Small intestine (tissue), 7 donors: ENCODE measurements around the gene VASN. TPM values are rescaled to one million over a fixed set of nuclear protein-coding genes. Genes with fewer than 3 reads are reported as not detected.
A peak's percentile ranks its signal among the peaks of the same experiment; 100 is the strongest.
"Not testable (repeated sequence)": the region's sequence is repeated elsewhere in the genome, so short reads cannot be mapped to it uniquely, and the experiment has no call there.

Experiments
- DNase-seq, 2 donors: peaks; one replicate each; pipeline versions ENCODE4 v3.0.0 to v3.0.0-alpha.2; 2013
- FAIRE-seq: peaks from 2 replicates; lab custom pipeline; 2012; peaks lifted over from hg19 to GRCh38; lab: Jason Lieb, UNC
- H3K27ac ChIP-seq, 3 donors: one replicate each; pipeline ENCODE4 v1.5.1; 2013; ENCODE audit warnings: low read length in 2 of 3, mild to moderate bottlenecking in 2 of 3, control low read depth in 1 of 3, inconsistent platforms in 1 of 3, low read depth in 1 of 3, moderate library complexity in 1 of 3
- H3K27me3 ChIP-seq, 3 donors: one replicate each; pipeline ENCODE4 v1.6.1; 2013; ENCODE audit warnings: low read length in 3 of 3, inconsistent platforms in 1 of 3; ENCODE audit not compliant: control insufficient read depth in 3 of 3, insufficient read depth in 3 of 3
- H3K36me3 ChIP-seq, 3 donors: one replicate each; pipeline ENCODE4 v1.6.1; 2013; ENCODE audit warnings: low read length in 3 of 3, inconsistent platforms in 1 of 3, low read depth in 1 of 3, mild to moderate bottlenecking in 1 of 3, moderate library complexity in 1 of 3; ENCODE audit not compliant: control insufficient read depth in 3 of 3, insufficient read depth in 2 of 3
- H3K4me1 ChIP-seq, 3 donors: one replicate each; pipeline ENCODE4 v1.6.1; 2013; ENCODE audit warnings: low read length in 2 of 3, inconsistent platforms in 1 of 3, low read depth in 1 of 3, mild to moderate bottlenecking in 1 of 3, moderate library complexity in 1 of 3; ENCODE audit not compliant: control insufficient read depth in 3 of 3, insufficient read depth in 2 of 3
- H3K4me3 ChIP-seq, 3 donors: one replicate each; pipeline ENCODE4 v1.5.1; 2013; ENCODE audit warnings: low read length in 3 of 3, control low read depth in 1 of 3, inconsistent platforms in 1 of 3, low read depth in 1 of 3, mild to moderate bottlenecking in 1 of 3, moderate library complexity in 1 of 3
- H3K9me3 ChIP-seq, 2 donors: one replicate each; pipeline ENCODE4 v1.6.1; 2013; ENCODE audit warnings: low read depth in 1 of 2, low read length in 1 of 2; ENCODE audit not compliant: control insufficient read depth in 2 of 2, insufficient read depth in 1 of 2
- WGBS, 3 donors: extraction: QIAGEN DNeasy Blood & Tissue Kit; methylation state at CpG; one replicate each; pipeline ENCODE4 v1.1.7; 2013; 5-methylcytosine and 5-hydroxymethylcytosine counted together
- polyA plus RNA-seq, 4 donors: library from polyadenylated mRNA; stranded (reverse) in 3 of 4; unstranded in 1 of 4; fragments of 200-250 nt in 3 of 4; fragments of 120-200 nt in 1 of 4; gene quantifications; one replicate each; pipeline versions ENCODE4 v1.2.1 to v1.2.3, GENCODE V29; 2013
- donor health status: healthy with polysubstance abuse.
- donor health status: control.
- donor health status: control.
- donor health status: Bipolar disorder and iron deficiency.
- donor health status: healthy.

Gene VASN
- polyA plus RNA-seq, 4 donors: 0.45 to 11.4 (median 2.2) TPM

DNA sequence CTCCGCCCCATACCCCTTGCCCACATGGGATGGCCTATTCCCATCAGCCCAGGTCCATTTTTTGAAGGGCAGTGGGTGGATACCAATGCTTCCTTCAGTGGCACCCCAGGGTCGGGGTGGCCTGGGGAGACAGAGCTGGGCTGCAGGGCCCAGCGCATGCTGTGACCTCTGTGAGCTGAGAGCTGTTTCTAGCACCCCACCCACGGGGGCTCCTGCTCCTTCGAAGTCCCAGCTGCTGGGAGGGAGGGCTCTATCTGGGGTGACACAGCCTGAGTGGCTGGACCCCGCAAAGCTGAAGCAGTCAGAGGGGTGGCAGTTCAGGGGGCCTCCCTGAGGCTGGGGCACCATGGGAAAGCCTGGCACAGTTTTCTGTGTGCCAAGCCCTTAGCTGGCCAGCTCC is 31.2 kb upstream of the VASN start:
- DNase-seq (no peak), FAIRE-seq (no peak)
- H3K4me3 ChIP-seq: no peak overlapping the region
- WGBS, 3 donors: 83 to 94% (median 87%) methylated on average over 5 to 6 of the region's 6 CpGs
- H3K27ac ChIP-seq: no peak overlapping the region
- no peaks in the 10 kb centered on the region for H3K9me3 ChIP-seq
- no peaks in the 10 kb centered on the region for H3K27me3 ChIP-seq
- peaks cover 0 to 77% (median 4%) of the 10 kb centered on the region in 3 donors for H3K36me3 ChIP-seq
- no peaks in the 10 kb centered on the region for H3K4me1 ChIP-seq

DNA sequence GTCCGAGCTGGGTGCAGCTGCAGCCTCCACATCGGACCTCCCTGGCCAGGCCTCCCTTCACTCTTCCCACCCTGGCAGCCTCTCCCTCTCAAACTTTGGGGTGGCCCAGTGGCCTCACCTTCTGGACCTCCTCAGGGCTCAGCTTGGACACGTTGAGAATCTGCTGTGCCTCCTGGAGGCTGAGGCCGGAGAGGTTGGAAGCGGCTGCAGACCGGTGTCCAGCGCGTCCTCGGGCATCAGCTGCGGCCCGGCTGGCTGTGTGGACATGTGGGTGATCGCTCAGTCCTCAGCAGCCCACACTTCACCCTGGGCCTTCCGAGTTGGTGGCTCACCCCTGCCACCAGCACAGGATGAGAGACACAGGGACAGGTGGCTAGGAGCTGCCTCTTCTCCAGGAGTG is 30.4 kb upstream of the VASN start:
- no peak for FAIRE-seq
- Histone ChIP-seq H3K4me1 (peaks cover 0 to 4% (median 0%) of the 10 kb centered on the region in 3 donors), H3K9me3 (no peaks in the 10 kb centered on the region), H3K36me3 (peaks cover 0 to 77% (median 4%) of the 10 kb centered on the region in 3 donors), H3K4me3 (no peak overlapping the region), H3K27ac (no peak overlapping the region), H3K27me3 (no peaks in the 10 kb centered on the region)
- no peak for DNase-seq
- 94 to 95% (median 94%) methylated on average over 13 of the region's 13 CpGs for WGBS, 3 donors

DNA sequence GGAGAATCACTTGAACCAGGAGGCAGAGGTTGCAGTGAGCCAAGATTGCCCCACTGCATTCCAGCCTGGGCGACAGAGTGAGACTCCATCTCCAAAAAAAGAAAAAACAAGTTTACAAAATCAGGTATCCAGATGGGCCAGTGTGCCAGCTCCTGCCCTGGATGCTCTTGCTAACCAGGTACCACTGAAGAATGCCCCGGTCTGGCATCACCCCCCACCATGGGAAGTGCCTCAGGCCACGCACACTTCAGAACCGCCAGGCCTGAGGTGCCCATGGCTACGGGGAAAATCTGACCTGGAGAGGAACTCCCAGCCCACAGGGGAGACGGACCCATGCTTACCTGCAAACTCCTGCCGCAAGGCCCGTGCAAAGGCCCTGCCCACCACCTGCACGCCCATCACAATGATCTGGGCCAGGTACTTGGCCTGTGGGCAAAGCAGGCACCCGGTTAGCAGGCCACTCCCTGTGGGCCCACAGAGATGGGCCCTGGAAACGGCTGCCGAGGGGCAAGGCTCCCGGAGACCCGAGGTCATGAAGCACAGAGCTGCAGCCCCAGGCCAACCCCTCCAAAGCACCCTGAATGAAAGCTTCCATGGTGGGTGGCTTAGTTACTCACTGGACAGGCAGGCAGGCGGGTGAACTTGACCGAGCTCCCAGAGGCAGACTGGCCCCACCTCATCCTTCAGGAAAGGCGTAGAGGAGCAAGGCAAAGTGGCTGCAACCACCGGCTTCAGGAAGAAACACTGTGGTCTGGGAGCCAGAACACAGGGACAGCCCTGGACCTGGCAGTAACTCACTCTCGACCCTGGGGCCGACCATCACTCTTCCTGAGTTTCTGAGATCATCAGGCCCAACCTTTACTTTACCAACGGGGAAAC is 28.5 kb upstream of the VASN start:
- DNase-seq (no peak), FAIRE-seq (no peak)
- Histone ChIP-seq H3K4me3 (no peak overlapping the region), H3K4me1 (peaks cover 0 to 11% (median 0%) of the 10 kb centered on the region in 3 donors), H3K36me3 (peaks cover 0 to 67% (median 4%) of the 10 kb centered on the region in 3 donors), H3K9me3 (no peaks in the 10 kb centered on the region), H3K27ac (no peak overlapping the region), H3K27me3 (no peaks in the 10 kb centered on the region)
- WGBS, 3 donors: 88 to 95% (median 93%) methylated on average over 21 of the region's 21 CpGs

DNA sequence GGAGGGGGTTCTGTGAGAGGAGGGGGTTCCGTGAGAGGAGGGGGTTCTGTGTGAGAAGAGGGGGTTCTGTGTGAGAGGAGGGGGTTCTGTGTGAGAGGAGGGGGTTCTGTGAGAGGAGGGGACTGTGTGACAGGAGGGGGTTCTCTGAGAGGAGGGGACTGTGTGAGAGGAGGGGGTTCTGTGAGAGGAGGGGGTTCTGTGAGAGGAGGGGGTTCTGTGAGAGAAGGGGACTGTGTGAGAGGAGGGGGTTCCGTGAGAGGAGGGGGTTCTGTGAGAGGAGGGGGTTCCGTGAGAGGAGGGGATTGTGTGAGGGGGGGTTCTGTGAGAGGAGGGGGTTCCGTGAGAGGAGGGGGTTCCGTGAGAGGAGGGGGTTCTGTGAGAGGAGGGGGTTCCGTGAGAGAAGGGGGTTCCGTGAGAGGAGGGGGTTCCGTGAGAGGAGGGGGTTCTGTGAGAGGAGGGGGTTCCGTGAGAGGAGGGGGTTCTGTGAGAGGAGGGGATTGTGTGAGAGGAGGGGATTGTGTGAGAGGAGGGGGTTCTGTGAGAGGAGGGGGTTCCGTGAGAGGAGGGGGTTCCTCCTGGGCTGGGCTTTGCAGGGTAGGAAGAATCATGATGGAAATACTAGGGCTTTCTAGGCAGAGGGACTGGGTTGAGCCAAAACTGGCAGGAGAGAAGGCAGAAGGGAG is 27.2 kb upstream of the VASN start:
- H3K27me3 ChIP-seq, DNase-seq, H3K9me3 ChIP-seq, FAIRE-seq, H3K27ac ChIP-seq, H3K4me3 ChIP-seq: not testable (repeated sequence)
- WGBS, 3 donors: 42 to 67% (median 43%) methylated on average over 8 to 10 of the region's 10 CpGs
- peaks cover 0 to 60% (median 4%) of the 10 kb centered on the region in 3 donors for H3K36me3 ChIP-seq
- peaks cover 0 to 14% (median 0%) of the 10 kb centered on the region in 3 donors for H3K4me1 ChIP-seq

DNA sequence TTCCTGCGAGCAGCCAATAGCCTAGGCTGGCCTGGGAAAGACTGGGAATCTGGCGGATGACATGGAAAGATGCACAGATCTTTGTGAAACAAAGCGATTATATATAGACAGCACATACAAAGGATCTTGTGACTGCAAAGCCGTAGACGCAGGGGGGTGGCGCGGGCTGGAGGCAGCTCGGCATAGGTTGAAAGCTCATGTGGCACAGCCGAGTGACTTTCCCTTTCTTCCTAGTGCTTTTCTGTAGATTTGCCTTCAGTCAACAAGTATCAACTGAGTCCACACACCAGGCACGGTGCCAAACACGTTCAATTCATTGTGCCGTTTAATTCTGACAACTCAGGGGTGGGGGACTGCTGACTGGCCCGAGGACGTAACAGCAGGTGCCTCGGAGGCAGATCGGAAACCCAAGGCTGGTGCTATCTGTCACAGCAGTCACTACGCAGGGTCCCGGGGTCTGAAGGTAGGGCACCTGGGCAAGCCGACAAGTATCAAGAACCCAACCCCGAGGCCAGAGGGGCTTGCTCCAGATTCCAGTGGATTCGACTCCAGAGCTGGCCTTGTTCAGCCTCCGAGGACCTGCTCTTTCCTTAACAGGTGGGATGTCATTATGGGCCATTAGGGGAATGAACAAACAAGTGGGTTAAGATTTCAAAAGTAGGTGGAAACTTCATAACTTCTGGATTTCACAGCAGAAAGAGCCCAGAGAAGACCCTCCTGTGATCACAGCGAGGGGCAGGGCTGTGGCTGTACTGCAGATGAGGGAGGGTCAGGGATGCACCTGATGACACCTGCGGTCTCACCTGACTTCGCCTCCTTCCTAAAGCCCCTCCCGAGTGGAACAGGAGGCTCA is 26.4 kb upstream of the VASN start:
- 73 to 84% (median 80%) methylated on average over 26 of the region's 26 CpGs for WGBS, 3 donors
- Histone ChIP-seq H3K4me3 (no peak overlapping the region), H3K9me3 (no peaks in the 10 kb centered on the region), H3K27me3 (no peaks in the 10 kb centered on the region), H3K27ac (peak overlapping the region in 1 of 3 donors; percentile 12), H3K36me3 (peaks cover 0 to 54% (median 2%) of the 10 kb centered on the region in 3 donors), H3K4me1 (peaks cover 0 to 17% (median 4%) of the 10 kb centered on the region in 3 donors)
- no peak for FAIRE-seq
- DNase-seq: no peak

DNA sequence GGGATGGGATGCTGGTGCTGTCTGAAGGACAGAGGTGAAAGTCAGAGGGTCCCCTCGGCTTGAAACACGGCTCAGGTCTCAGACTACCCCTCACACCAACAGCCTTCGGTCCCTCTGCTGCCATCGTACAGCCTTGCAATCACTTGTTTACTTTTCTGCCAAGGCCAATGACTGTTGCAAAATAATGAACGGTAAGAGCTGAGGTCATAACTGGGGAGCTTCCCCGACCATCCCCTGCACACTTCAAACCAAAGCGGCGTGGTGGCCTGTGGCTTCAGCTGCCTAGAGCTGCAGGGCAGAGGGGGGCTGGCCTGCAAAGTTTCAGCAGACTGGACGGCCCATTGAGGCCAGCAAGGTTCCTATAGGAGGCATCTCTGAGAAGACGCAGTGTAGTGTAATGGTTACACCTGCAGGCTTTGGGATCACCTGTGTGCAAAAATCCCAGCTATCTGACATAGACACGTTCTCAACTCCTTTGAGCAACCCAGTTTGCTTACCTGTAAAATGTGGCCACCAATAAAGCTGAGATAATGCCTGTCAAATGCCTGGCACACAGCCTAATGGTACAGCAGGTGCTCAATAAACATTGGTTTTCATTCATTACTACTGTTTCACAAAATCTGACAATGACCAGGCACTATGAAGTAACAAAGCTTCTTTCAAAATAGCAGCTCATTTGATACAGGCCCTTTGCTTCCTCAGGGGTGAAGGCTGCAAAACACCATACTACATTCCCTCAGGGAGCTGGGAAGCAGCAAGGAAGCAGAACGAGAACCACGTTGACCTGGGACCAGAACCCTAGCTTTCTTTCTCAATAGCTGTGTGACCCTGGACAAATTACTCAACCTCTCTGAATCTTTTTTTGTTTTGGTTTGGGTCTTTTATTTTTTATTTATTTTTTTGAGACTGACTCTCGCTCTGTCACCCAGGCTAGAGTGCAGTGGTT is 25.5 kb upstream of the VASN start:
- no peaks in the 10 kb centered on the region for H3K9me3 ChIP-seq
- no peak overlapping the region for H3K4me3 ChIP-seq
- FAIRE-seq (no peak), DNase-seq (peak in 1 of 2 donors; percentile 25)
- 42 to 67% (median 45%) methylated on average over 14 of the region's 14 CpGs for WGBS, 3 donors
- H3K36me3 ChIP-seq: peaks cover 0 to 45% (median 0%) of the 10 kb centered on the region in 3 donors
- peak overlapping the region in 2 of 3 donors; percentile 12 to 13 for H3K27ac ChIP-seq
- peaks cover 0 to 20% (median 4%) of the 10 kb centered on the region in 3 donors for H3K4me1 ChIP-seq
- H3K27me3 ChIP-seq: no peaks in the 10 kb centered on the region

DNA sequence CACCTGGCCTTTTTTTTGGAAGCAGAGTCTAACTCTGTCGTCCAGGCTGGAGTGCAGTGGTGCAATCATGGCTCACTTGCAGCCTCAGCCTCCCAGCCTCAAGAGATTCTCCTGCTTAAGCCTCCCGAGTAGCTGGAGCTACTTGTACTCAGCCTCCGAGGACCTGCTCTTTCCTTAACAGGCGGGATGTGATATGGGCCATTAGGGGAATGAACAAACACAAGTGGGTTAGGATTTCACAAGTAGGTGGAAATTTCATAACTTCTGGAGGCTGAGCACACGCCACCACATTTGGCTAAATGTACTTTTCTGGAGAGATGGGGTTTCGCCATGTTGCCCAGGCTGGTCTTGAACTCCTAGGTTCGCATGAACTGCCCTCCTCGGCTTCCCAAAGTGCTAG is 24.6 kb upstream of the VASN start:
- Histone ChIP-seq H3K4me1 (peaks cover 0 to 24% (median 4%) of the 10 kb centered on the region in 3 donors), H3K4me3 (no peak overlapping the region), H3K9me3 (no peaks in the 10 kb centered on the region), H3K27ac (no peak overlapping the region), H3K27me3 (no peaks in the 10 kb centered on the region), H3K36me3 (peaks cover 0 to 39% (median 0%) of the 10 kb centered on the region in 3 donors)
- FAIRE-seq (no peak), DNase-seq (no peak)
- WGBS, 3 donors: 86 to 87% (median 86%) methylated on average over 8 of the region's 8 CpGs
